NCI-H510A treated with DMSO at 0.1 percent for 48 hours (cell line): ENCODE measurements around the gene VWA5B1.
A peak's percentile ranks its signal among the peaks of the same experiment; 100 is the strongest.
"Not testable (repeated sequence)": the region's sequence is repeated elsewhere in the genome, so short reads cannot be mapped to it uniquely, and the experiment has no call there.

Experiments used
- DNase-seq: peaks from one replicate; lab custom pipeline; 2025; lab: John Stamatoyannopoulos, UW

VWA5B1 gene

GRCh38 chr1:20281801-20282200 lies 8.9 kb upstream of the VWA5B1 start:
- peak; percentile 4 for DNase-seq

DNA sequence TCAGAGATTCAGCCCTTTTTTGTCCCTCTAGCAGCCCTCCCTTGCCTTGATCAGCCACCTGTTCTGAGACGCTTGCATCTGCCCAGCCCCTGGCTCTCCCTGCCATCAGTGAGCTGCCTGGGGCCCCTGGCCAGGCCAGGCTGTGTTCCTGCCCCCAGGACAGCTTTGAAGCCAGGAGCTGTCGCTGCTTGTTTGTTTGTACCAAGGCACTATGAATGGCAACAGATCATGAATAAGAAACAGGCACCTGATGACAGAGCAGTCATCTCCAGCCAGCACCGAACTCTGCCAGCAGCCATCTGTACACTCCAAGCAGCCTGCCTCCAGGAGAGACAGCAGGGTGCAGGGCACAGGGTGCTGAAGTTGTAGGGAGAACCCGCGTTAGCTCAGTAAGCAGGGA lies 8.1 kb upstream of the VWA5B1 start:
- no peak for DNase-seq

DNA sequence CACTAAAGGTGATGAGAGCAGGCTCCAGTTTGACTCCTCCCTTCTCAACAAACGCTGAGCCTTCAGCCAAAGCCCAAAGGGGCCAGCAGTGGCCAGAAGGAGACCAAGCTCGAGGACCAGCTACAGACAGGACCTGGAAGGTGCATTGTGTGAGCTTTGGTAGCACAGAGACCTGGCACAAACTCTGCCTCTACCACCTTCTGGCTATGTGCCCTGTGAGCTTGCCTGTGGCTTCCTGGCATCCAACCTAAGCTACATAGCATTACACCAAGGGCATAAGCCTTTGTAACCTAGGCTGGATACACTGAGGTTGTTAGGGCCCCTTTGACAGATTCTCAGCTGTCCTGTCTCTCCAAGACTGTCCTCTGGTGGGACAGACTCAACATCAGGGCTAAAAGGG lies 6.6 kb upstream of the VWA5B1 start:
- DNase-seq, result no peak

DNA sequence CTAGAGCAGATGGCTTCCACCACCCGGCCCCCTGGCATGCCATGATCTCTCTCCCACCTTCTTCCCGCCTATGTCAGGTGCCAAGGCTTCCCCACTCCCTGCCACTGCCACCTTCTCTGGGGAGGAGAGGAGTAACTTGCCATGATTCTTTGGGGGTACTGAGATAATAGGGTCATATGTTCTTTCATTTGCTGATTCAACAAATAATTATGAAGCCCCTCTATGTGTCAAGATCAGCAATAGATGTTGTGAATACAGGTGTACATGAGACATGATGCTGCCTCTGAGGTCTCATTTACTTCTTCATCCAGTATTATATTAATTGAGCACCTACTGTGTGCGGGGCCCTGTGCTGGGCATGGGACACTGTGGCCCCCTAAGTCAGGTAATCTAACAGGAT lies 6.0 kb upstream of the VWA5B1 start:
- DNase-seq, result no peak

DNA sequence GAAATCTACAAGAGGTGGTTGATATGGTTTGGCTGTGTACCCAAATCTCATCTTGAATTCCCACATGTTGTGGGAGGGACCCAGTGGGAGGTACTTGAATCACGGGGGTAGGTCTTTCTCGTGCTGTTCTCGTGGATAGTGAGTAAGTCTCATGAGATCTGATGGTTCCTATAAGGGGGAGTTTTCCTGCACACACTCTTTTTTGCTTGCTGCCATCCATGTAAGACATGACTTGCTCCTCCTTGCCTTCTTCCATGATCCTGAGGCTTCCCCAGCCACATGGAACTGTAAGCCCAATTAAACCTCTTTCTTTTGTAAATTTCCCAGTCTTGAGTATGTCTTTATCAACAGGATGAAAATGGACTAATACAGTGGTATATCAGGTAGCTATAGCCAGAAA lies 5.2 kb upstream of the VWA5B1 start:
- no peak for DNase-seq

DNA sequence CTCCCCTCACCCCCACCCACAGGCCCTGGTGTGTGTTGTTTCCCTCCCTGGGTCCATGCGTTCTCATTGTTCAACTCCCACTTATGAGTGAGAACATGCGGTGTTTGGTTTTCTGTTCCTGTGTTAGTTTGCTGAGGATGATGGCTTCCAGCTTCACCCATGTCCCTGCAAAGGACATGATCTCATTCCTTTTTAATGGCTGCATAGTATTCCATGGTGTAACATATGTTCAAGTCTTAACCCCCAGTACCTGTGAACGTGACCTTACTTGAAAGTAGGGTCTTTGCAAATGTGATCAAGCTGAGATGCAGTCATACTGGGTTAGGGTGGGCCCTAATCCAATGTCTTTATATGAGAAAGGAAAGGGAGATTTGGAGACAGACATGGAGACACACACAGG lies 3.0 kb upstream of the VWA5B1 start:
- not testable (repeated sequence) for DNase-seq

DNA sequence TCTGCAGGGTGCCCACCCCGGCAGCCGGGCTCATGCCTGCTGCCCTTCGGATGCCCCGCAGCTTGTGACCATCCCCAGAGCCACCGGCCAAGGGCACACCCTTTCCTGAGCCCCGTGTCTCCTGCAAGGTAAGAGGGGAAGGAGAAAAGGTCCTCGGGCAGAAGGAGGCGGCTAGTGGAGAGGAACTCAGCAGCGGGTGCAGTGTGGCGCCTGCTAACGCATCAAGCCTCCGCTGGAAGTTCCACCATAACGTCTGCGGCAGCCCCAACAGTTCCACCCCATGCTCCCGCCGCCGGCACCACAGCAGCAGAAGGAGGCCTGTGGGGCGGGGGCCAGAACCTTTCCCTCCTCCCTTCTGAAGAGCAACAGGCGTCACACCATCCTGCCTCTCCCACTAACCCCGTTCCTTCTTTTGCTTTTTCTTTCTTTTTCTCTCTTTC lies 990 bp downstream of the VWA5B1 start:
- DNase-seq, result peak; percentile 51

- DNase-seq, result no peak
Measured at GRCh38 chr1:20298626-20299025, 8.0 kb downstream of the VWA5B1 start.

- no peak for DNase-seq
Measured at GRCh38 chr1:20301463-20302107, 10.9 kb downstream of the VWA5B1 start.

- DNase-seq, result no peak
Measured at GRCh38 chr1:20302108-20302471, 11.4 kb downstream of the VWA5B1 start.

DNA sequence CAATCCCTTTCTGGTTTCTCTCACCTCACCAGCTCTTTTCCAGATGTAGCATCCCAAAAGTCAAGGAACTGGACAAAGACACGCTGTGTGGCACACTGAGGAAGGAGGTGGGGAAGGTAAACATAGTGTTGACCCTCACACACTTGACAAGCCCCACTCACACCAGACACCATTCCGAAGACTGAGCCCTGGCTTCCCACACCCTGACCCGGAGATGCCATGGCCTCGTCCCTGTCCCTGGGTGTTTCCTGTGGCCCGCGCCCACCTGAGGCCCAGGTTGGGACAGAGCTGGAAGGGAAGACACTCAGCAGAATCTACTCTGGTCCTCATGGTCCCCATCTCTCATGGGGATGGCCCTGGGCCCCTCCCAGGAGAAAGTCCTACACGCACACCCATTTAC lies 16.4 kb downstream of the VWA5B1 start:
- no peak for DNase-seq

DNA sequence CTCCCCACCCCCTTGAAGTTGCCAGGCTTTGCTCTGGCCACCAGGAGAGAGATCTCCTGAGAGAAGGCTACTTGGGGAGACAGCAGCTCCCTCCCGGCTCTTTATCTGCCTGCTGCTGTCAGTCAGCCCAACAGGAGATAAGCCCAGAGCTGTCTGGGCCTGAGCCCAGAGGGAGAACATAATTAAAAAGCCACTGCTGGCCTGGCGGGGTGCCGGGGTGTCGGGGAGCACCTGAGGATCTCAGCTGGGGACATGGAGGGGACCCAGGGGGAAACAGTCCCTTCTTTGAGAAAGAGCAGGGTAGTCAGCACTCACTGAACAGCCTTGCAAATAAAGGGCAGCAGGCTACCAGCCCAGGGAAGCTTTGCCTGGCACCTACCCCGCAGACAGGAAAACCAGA lies 17.9 kb downstream of the VWA5B1 start:
- DNase-seq, result no peak

DNA sequence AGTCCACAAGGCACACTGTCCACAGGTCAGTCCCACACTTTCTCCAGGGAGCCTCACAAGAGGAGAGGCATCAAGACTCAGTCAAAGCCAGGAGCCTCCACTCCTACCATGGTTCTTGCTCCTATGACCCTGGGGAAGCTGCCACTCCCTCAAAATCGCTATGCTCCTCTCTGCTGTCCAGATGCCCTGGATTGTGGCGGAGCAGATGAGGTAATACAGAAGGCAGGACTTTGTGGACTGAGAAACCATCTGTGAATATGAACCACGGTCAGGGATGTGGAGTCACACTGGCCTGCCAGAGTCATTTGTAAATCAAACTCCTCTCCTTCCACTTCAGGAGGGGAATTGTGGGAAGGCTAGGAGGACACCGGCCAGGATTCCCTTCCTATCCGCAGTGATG lies 20.6 kb downstream of the VWA5B1 start:
- no peak for DNase-seq

DNA sequence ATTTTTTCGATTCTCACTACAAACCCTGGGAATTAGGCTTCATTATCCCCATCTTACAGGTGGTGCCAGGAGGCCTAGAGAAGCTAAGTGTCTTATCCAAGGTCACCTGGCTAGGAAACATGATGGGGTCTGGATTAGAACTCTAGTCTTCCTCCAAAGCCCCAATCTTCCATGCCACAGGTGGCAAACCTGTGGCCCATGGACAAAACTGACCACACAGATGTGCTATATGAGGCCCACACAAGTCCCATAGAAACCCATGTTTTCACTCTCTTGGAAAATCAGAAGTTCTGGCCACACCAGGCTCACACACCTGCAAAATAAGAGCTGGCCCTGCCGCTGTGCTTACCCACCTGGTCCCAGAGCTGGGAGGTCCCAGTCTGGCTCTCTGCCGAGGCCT lies 21.6 kb downstream of the VWA5B1 start:
- no peak for DNase-seq

DNA sequence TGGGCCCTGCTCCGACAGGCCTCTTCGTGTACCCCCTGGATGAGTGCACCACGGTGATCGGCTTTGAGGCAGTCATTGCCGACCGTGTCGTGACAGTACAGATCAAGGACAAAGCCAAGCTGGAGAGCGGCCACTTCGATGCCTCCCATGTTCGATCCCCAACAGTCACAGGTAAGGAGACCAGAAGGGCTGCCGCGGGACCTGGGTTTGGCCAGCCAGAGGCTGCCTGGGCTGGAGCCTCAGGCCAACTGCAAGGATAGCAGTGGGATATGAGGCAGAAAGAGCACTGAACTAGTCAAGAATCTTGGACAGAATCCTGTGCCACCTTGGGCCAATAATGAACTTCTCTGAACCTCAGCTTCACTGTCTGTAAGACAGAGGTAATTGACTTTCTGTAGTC lies 22.1 kb downstream of the VWA5B1 start:
- DNase-seq, result no peak

DNA sequence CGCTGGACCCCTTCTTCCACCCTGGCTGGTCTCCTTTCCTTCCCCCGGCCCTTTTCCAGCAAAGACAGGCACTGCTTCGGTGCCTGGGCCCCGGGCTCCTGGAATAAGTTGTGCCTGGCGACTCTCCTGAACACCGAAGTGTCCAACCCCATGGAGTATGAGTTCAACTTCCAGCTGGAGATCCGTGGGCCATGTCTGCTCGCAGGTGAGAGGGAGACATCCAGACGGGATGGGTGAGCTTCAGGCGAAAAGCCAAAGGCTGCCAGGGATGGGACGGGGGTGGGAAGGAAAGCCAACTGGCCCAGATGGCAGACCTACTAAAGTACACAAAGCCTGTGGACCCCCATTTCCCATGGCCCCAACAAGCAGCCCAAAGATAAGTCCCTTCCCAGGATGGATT lies 26.8 kb downstream of the VWA5B1 start:
- no peak for DNase-seq

DNA sequence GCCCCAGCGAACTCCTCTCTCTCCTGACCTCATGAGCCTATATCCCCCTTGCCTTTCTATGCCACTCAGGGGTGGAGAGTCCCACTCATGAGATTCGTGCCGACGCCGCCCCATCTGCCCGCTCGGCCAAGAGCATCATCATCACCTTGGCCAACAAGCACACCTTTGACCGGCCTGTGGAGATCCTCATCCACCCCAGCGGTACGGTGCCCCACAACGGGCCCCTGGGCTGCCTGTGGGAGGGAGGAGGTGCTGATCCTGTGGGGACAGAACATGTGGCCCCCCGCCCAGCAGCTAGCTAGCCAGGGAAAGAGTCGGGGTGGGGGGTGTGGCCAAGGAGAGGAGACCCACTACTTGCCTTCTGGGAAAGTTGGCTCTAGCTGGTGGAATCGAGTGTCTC lies 27.8 kb downstream of the VWA5B1 start:
- DNase-seq, result no peak

GRCh38 chr1:20318971-20319370 lies 28.3 kb downstream of the VWA5B1 start:
- DNase-seq, result no peak

DNA sequence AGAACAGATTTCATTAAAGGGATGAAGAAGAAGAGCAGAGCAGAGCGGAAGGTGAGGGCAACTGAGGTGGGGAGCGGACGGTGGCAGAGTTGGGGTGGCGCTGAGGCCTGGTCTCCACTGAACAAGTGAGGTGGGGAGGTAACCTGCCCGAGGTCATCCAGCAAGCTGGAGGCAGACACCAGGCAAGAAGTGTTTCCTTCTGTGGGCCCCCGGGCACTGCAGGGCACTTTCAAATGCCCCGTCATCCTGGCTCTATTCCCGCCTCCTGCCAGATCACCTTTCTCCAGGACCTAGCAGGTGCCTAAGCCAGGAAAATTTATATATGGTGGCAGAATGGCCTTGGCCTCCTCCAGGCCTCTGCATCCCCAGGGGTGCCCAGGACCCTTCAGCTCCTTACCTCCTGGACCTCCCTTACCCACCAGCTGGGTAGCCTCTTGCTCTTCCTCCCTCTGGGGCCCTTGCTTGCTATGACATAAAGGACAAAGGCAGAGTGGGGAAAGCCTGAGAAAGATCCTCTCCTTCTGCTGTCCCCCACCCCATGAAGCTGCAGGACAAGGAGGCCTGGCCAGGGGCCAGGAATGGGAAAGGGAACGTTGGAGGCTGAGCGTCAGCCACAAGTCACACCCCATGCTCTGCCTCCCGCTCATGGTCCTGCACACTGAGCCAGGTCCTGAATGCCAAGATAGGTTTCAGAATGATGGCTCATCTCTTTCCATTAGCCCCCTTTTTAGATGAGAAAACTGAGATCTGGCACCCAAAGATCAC lies 29.0 kb downstream of the VWA5B1 start:
- DNase-seq, result no peak

- DNase-seq, result no peak
Measured at GRCh38 chr1:20320704-20321103, 30.0 kb downstream of the VWA5B1 start.

- DNase-seq, result no peak
Measured at GRCh38 chr1:20321573-20321972, 30.9 kb downstream of the VWA5B1 start.

DNA sequence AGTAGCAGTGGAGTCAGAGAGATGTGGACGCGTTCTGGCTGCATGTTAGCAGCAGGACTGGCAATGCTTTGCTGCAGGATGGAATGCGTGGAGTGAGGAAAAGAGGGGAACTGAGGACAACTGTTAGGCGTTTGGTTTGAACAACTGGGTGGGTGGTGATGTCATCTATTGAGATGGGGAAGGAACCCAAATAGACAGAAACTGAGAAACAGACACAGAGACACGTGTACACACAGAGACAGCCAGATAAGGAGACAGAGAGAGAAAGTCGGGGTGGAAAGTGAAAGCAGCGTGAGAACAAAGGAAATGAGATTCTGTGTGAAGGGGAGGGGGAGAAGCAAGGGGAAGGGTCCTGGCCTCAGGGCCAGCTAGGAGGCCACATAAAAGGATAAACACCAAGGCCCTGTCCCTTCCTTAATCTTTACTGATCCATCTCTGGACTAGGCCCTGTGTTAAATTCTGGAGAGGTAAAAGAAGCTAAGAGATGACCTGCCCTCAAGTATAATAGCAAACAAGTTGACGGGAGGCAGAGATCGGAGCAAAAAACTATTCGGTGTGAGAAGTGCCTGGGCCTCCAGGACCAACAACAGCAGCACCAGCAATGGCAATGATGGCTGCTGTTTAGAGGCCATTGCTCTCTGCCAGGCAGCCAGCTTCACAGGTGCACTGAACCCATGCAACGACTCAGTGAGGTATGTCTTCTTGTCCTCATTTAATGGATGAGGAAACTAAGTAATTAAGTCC lies 31.6 kb downstream of the VWA5B1 start:
- no peak for DNase-seq
